Pancreas (tissue), 10 donors: ENCODE results near the gene NCF4. TPM values are rescaled to one million over a fixed set of nuclear protein-coding genes. Genes with fewer than 3 reads are reported as not detected.
A peak's percentile ranks its signal among the peaks of the same experiment; 100 is the strongest.

Experiments used
- ATAC-seq, 4 donors: fragments of 200-7000 bp; cut with Tn5 transposase; one replicate each; pipeline versions ENCODE4 v1.8.0 to v1.9.1; 2020; ENCODE audit warnings: mild to moderate bottlenecking in 4 of 4, moderate library complexity in 4 of 4
- DNase-seq, 6 donors: peaks; one replicate each; pipeline ENCODE4 v3.0.0-alpha.2; 2020
- FAIRE-seq: peaks from 2 replicates; lab custom pipeline; 2012; peaks lifted over from hg19 to GRCh38; lab: Jason Lieb, UNC
- H3K27ac ChIP-seq, 4 donors: fragments of 200-600 bp; sonication (generic); 1 replicate in 3 of 4; 2 replicates in 1 of 4; pipeline versions ENCODE4 v1.5.0 to v1.8.0; 2020
- H3K27me3 ChIP-seq, 4 donors: fragments of 200-600 bp; one replicate each; pipeline ENCODE4 v1.8.0; 2021
- H3K36me3 ChIP-seq, 3 donors: fragments of 200-600 bp; sonication (generic) in 1 of 3; one replicate each; pipeline versions ENCODE4 v1.5.0 to v1.8.0; 2020 to 2021
- H3K4me1 ChIP-seq, 3 donors: fragments of 200-600 bp; one replicate each; pipeline ENCODE4 v1.8.0; 2021
- H3K4me3 ChIP-seq, 4 donors: fragments of 200-600 bp; sonication (generic) in 2 of 4; one replicate each; pipeline versions ENCODE4 v1.5.0 to v1.8.0; 2020 to 2021
- H3K9me3 ChIP-seq, 4 donors: fragments of 200-600 bp; one replicate each; pipeline ENCODE4 v1.8.0; 2021
- WGBS, 2 donors: extraction: QIAGEN DNeasy Blood & Tissue Kit; methylation state at CpG; one replicate each; pipeline ENCODE4 v1.1.7; 2013; 5-methylcytosine and 5-hydroxymethylcytosine counted together
- intact Hi-C, 3 donors: fragments of 100-400 bp; cut with DNase I; formaldehyde crosslinking; loops; one replicate each; pipeline versions ENCODE4 v1.11.1 to v1.14.2; 2022
- polyA plus RNA-seq, 2 donors: library from polyadenylated mRNA; stranded (reverse); fragments of 200-250 nt; gene quantifications; one replicate each; pipeline ENCODE4 v1.2.3, GENCODE V29; 2013
- total RNA-seq, 6 donors: library from RNA; stranded (reverse); fragmentation: NEBNext Ultra II Directional in 4 of 6; extraction: Animal tissue kit (Norgen Biotek cat#: 25700) in 4 of 6; gene quantifications; one replicate each; pipeline versions ENCODE4 v1.2.1 to v1.2.4, GENCODE V29; 2021 to 2023
- TF ChIP-seq, protein P1 (sequence below), 4 donors: fragments of 200-600 bp; sonication (generic) in 3 of 4; IDR thresholded peaks; one replicate each; pipeline versions ENCODE4 v1.5.0 to v1.8.0; 2021; ENCODE audit warnings: antibody characterized with exemption in 4 of 4
- donor health status: healthy with polysubstance abuse.
- donor health status: DM: no; HTN: no; CAD: no; lungs with moderate emphysema.
- donor health status: DM: no; HTN: no; CAD: no.
- donor health status: control.
- donor health status: control.
- donor health status: Bipolar disorder and iron deficiency.
- donor health status: DM: yes; HTN: yes; CAD: no.
- donor health status: DM: no; HTN: no; CAD: no.
- donor health status: DM: no; HTN: no; CAD: no.
- donor health status: DM: yes; HTN: yes; CAD: no.

The NCF4 gene
- total and polyA plus RNA-seq, 8 donors, result 0.32 to 7.1 (median 3.2) TPM

DNA sequence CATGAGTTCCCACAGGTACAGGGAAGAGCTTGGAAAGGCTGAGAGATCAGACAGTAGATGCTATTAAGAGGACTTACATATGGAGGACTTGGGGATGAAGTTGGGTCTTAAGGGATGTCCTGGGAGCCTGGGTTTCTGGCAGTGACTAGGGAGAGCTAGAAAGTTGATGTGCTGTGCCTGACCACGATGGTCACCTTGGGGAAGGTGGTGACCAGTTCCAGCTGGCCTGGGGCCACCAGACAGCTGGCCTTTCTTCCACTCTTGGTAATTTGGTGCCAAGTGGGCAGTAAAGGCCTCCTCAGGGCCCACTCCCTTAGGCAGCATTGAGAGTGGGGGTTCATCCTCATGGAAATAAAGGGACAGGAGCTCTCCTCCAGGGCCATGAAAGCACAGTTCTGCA is 38.7 kb downstream of the NCF4 start:
- DNase-seq (peak in 4 of 6 donors; percentile 58 to 75 (median 60)), FAIRE-seq (no peak), ATAC-seq (peak; percentile 47 to 83 (median 70))
- 31 to 35% methylated on average over 1 of the region's 1 CpG for WGBS, 2 donors
- Histone ChIP-seq H3K27me3 (no peaks in the 10 kb centered on the region), H3K9me3 (no peaks in the 10 kb centered on the region), H3K4me3 (no peak overlapping the region), H3K27ac (no peak overlapping the region), H3K4me1 (no peaks in the 10 kb centered on the region), H3K36me3 (no peaks in the 10 kb centered on the region)
- TF ChIP-seq, protein P1, sequence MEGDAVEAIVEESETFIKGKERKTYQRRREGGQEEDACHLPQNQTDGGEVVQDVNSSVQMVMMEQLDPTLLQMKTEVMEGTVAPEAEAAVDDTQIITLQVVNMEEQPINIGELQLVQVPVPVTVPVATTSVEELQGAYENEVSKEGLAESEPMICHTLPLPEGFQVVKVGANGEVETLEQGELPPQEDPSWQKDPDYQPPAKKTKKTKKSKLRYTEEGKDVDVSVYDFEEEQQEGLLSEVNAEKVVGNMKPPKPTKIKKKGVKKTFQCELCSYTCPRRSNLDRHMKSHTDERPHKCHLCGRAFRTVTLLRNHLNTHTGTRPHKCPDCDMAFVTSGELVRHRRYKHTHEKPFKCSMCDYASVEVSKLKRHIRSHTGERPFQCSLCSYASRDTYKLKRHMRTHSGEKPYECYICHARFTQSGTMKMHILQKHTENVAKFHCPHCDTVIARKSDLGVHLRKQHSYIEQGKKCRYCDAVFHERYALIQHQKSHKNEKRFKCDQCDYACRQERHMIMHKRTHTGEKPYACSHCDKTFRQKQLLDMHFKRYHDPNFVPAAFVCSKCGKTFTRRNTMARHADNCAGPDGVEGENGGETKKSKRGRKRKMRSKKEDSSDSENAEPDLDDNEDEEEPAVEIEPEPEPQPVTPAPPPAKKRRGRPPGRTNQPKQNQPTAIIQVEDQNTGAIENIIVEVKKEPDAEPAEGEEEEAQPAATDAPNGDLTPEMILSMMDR (IDR thresholded peaks at IDR 0.05), result no peak
- intact Hi-C loops, result no loop called here

DNA sequence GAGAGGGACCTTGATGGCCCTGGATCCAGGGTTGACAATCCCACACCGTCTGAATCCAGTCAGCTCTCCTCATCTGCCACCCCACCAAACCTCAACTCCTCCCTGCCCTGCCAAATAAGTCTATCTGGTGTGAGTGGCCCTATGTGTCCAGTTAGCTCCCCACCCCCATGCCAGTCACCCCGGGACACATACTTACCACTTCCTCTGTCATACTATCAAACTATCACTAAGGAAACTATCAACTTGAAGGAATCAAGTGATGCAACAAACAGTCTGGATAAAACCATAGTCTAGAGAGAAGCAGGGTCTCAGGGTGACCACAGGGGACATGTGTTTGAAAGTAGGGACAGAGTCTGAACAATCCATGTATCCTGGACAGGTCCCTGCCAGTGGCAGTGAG is 39.4 kb downstream of the NCF4 start:
- Histone ChIP-seq H3K4me3 (no peak overlapping the region), H3K36me3 (no peaks in the 10 kb centered on the region), H3K9me3 (no peaks in the 10 kb centered on the region), H3K4me1 (no peaks in the 10 kb centered on the region), H3K27ac (no peak overlapping the region), H3K27me3 (no peaks in the 10 kb centered on the region)
- TF ChIP-seq, protein P1 (IDR thresholded peaks at IDR 0.05), result no peak
- FAIRE-seq (no peak), DNase-seq (no peak), ATAC-seq (no peak)
- 62 to 76% methylated on average over 2 of the region's 2 CpGs for WGBS, 2 donors
- intact Hi-C loops, result no loop called here

DNA sequence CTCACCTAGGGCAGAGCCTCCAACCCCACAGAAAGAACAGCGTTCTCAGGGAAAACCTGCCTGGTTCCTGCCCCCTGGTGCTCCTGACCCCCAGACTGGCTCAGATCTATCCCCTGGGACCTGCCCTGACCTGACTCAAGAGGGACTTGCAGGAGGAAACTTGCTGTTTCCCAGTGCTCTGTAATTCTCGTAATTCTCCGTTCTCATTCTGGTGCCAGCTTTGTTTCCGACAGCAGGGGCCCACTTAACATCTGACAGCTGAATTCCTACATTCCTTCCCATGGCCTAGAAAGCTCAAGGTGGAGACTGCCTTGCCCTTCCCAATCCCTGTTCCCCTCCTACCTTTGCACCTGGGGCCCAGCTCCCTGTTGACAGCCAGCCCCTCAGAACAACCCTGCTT is 40.1 kb downstream of the NCF4 start:
- no peak for ATAC-seq
- H3K36me3 ChIP-seq, result no peaks in the 10 kb centered on the region
- no peak overlapping the region for H3K27ac ChIP-seq
- intact Hi-C loops, result no loop called here
- no peak for FAIRE-seq
- TF ChIP-seq, protein P1 (IDR thresholded peaks at IDR 0.05), result no peak
- no peaks in the 10 kb centered on the region for H3K27me3 ChIP-seq
- H3K4me1 ChIP-seq, result no peaks in the 10 kb centered on the region
- no peak overlapping the region for H3K4me3 ChIP-seq
- H3K9me3 ChIP-seq, result no peaks in the 10 kb centered on the region
- no peak for DNase-seq
- 53 to 55% methylated on average over 4 of the region's 4 CpGs for WGBS, 2 donors

DNA sequence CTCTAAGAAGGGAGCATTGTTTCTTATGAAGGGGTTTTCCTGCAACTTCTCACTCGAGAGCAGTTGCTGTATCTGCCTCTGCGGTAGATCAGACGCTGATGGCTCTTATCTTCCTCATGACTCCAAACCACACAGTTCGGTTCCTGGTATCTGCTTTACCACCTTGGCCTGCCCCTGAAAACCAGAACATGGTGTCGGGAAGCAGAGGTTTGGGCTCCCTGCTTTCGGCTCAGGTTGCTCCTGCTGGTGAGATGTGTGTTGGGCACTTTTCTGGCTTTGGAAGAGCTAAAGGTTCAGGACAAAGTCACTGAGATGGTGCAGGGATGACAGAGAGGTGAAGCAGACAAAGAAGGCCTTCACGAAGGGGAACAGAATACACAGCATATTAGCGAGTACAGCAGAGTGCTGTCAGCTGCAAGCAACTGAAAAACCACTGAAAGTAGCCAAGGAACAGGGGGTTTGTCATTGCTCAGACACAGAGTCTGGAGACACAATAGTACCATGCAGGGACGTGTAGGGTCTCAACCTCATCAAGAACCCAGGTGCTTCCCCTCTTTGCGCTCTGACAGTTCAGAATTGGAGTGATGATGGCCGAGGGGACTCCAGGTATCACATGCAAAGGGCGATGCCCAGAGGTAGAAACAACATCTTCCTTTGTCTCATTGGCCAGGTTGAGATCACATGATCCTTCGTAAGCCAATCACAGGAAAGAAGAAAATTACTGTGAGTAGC is 40.8 kb downstream of the NCF4 start:
- ATAC-seq (no peak), DNase-seq (no peak), FAIRE-seq (no peak)
- Histone ChIP-seq H3K9me3 (no peaks in the 10 kb centered on the region), H3K4me1 (no peaks in the 10 kb centered on the region), H3K4me3 (no peak overlapping the region), H3K36me3 (no peaks in the 10 kb centered on the region), H3K27me3 (no peaks in the 10 kb centered on the region), H3K27ac (no peak overlapping the region)
- WGBS, 2 donors, result 87 to 90% methylated on average over 13 of the region's 13 CpGs
- intact Hi-C loops, result no loop called here
- TF ChIP-seq, protein P1 (IDR thresholded peaks at IDR 0.05), result no peak
